GM18498 (cell line): Measurements from ENCODE around the gene RTF2.

Experiments used
- ATAC-seq: cut with Tn5 transposase; IDR thresholded peaks from one replicate; pipeline ENCODE4 v1.9.1; 2021; ENCODE audit warnings: mild to moderate bottlenecking, moderate library complexity; ENCODE audit not compliant: unreplicated experiment

Gene RTF2

DNA sequence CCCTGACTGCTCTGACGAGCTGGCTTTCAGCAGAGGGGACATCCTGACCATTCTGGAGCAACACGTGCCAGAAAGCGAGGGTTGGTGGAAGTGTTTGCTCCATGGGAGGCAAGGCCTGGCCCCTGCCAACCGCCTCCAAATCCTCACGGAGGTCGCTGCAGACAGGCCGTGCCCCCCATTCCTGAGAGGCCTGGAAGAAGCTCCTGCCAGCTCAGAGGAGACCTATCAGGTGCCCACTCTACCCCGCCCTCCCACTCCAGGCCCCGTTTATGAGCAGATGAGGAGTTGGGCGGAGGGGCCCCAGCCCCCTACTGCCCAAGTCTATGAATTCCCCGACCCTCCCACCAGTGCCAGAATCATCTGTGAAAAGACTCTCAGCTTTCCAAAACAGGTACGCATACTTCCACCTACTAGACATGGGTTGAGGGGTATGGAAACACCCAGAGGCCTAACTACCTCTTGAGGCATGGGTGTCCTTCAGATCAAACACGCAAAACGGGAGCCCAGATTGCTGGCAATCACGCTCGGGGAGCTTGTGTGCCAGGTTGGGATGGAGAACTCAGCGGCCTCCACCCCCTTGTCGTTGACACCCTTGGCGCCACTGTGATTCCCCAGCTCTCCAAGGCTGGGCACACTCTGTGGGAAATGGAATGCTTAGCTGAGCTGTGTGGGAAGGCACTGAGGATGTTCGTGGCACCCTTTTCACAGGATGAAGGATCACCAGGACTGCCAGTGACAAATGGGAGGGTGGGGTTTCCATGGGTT, 31.0 kb upstream of the RTF2 start:
- no peak for ATAC-seq

DNA sequence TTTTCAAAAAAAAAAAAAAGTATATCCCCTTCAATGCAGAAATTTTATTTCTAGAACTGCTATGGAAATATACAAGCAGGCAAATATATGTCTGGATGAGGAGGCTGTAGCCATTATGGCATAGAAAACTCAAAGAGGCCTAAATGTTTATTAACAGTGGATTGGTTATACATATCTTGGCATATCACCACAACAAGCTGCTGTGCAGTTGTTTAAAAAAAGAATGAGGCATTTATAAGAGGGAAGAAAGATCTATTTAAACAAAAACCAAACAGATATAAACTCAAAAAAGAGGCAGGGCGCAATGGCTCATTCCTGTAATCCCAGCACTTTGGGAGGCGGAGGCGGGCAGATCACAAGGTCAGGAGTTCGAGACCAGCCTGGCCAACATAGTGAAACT, 30.1 kb upstream of the RTF2 start:
- no peak for ATAC-seq

DNA sequence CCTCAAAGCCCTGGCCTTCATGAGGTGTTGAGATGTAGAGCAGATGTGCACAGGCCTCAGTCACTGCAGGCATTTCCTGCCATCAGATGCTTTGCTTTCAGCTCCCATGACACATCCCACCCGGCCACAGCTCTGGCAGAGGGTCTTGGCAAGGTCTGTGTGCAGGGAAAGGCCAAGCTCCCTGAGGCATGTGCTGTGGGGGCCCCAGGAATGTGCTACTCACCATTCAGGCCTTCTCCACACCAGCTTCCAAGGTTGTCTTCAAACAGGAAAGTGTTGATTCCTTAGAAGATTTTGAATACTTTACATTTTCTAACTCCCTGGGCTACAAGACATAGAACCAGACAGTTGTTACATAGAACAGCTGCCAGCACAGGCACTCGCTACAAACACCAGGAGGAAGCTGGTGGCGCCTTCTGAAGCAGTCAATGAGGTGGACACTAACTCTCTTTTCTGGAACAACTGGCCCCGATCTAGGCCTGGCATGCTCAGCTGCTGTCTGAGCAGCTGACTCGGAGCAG, 28.6 kb upstream of the RTF2 start:
- ATAC-seq: no peak

DNA sequence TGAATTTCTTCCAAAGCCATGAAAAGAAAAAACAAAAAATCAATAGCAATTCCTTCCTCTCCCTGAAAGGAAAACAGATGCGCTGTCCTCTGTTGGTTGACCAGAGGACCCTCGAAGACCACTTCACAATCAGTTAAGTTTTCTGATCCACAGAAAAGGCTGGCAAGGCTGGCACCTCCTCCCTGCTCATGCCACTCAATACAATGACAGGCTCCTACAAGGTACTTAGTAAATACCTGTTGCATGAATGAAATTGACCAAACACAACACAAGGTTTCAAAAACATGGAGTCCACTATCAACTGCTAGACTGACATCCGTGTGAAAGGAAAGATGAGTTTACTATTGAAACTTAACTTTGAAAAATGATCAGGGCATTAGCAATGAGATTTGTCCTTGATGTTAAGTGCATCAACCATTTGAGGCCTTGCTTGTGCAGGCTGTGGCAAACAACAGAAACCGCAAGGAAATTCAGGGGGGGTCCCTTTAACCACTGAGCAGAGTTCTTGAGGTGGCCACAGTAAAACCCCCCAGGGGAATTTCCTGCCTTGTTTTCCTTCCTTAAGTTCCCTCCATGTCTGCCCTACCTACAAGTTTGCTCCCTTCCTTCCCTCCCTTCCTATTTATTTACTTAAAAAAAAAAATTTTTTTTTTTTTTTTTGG, 27.9 kb upstream of the RTF2 start:
- peak; percentile 68 for ATAC-seq

DNA sequence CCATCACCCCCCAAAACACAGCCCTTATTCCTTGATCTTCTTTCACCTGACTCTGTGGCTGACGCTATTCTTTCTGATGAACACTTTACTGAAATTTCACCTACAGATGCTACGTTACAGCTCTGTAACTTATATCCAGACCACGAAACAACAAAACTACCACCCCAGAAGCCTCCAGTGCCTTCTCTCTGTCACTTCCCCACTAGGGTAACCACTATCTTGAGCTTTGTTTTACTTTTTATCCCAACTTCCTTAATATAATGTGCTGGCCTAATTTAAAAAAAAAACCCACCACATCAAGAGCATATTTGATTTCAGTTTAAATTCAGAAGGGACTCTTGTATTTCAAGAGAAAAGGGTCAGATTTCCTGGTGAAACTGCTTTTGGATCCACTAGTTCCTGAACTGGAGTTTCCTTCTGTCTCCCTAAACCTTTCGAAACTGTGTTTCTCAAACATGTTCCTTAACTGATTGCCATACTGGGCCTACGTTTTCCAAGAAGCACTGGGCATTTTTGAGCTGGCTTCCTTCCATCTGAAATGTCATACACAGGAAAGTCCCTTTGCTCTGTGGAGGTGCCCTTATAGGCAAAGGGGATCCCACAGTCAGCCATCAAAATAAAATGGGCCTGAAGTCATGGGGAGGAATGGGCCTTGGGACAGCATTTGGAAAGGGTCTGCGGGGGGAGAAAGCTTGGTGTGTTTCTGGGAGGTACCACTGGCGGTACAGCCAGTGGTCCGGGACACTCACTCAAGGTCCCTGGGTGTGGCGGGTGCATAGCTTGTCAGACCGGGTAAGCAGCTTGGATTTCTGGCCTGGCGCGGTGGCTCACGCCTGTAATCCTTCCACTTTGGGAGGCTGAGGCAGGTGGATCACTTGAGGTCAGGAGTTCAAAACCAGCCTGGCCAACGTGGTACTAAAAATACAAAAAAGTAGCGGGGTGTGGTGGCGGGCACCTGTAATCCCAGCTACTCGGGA, 25.8 kb upstream of the RTF2 start:
- no peak for ATAC-seq

DNA sequence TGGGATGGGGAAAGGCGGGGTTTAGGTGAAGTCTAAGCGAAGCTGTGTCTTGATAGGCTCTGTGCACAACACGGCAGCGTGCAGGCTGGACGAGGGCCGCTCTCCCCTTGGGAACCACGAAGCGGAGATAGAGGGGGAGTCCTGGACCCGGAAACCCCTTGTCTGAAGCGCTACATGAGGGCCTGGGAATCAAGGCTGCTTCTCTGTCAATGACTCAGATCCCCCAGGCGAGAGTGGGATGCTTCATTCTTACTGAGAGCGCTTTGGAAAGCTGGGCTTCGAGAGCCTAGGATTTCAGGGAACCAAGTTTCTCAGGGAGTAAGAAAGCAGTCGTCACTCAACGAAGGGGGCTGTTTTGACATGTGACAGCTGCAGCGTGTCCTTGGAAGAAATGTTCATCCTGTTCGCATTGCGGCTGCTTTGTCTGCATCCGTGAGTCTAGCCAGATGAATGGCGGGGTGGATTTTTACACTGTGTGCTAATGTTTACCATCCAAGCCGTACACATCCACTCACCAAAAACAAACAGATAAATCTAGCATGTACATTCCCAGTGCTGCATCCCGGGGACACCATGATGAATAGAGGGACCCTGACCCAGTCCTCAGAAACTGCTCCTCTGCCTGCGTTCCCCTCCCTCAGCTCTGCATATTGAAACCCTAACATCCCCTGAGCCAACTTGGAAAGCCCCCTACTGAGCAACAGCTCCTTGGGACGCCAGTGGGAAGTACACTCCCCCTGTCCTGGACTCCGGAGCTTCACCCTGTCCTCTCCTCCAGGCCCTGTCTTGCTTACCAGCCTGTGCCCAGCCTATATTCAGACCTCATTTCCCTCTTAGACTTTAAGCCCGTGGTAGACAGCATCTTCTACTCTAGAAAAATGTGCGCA, 24.5 kb upstream of the RTF2 start:
- no peak for ATAC-seq

DNA sequence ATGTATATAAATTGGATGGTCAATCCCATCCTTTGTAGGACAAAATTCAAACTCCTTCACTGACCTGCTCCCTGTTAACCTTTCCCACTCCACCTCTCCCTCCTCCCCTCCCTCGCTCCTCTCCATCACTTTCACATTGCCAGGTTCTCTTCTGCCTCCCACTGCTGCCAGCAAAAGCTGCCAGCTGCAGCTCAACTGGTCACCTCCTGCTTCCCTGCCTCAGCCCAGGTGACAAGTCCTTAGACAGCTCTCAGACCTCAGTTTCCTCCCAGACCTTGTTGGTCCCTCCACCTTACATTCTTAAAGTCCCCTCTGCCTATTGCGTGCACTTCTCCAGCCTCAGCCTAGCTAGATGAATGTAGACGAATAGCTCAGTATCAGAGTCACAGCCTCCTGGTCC, 23.3 kb upstream of the RTF2 start:
- ATAC-seq: no peak

DNA sequence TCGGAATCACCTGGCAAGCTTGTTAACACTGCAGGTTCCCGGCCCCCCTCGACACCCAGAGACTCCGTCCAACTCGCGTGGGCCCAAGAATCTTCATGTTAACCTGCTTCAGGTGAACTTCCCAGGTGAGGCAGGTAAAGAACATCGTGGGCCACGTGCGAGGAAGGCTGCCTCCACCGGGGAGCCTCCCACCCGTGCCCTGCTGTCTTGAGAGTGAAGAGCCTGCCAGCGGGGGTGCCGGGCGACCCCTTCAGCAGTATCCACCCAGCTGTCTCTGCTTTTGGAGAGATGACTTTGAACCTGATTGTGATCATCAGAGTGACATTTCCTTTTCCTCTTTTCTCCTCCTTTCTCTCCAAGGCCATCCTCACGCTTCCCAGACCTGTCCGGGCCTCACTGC, 22.9 kb upstream of the RTF2 start:
- no peak for ATAC-seq

DNA sequence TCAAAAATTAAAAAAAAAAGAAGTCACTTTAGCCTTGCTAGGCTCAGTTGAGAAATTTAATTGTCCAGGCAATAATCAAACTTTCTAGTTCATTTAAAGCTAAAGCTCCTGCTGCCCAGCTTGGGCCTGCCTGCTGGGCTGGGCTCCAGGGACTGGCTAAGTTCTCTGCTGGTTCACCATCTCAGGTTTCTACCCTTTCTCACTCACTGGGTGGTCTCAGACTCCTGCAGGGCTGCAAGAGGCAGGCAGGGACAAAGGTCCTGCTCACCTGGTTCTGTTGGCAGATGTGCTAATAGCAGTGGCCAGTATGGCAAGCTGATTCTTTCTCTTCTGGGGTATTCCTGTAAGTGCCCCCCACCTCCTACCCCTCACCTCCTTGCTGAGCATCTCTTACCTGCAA, 21.2 kb upstream of the RTF2 start:
- no peak for ATAC-seq

DNA sequence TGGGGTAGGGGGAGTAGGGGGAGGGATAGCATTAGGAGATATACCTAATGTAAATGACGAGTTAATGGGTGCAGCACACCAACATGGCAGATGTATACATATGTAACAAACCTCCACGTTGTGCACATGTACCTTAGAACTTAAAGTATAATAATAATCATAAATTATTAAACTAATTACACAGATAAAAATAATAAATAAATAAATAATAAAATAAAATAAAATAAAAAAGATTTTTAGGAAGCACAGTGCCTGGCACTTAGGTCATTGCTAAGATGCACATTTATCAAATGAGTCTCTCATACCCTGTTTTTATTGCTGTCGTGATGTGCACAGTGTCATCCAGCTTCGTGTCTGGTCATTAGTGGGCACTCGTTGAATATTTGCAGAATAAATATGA, 19.0 kb upstream of the RTF2 start:
- ATAC-seq: no peak

DNA sequence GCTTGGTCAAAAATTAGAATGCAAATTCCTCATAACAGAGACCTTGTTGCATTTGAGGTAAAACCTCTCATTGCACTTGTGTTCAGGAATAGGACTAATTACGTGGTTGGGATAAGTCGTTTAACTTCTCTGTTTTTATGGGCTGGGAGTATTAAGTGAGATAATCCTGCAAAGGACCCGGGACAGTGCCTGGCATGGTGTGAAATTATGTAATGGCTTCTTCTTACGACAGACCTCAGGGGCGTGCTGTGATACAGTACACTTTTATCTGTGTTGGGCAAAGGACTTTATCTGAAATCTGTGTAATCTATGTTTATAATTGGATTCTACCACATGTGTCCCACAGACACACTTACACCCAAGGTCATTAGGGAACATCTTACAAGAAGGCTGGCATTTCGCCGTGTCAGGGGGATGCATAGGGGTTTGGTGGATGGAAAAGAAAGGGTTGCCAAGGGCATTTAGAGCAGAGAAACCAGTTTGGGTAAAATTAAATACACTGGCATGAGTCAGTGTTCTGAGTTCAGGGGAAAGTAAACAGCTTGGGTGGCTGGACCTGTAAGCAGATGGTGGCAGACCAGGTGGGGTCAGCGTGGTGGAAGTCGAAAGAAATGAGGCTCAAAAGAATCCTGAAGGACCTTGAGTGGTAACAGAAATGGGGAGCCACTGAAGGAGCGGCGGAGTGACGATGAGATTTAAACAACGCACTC, 17.2 kb upstream of the RTF2 start:
- no peak for ATAC-seq

DNA sequence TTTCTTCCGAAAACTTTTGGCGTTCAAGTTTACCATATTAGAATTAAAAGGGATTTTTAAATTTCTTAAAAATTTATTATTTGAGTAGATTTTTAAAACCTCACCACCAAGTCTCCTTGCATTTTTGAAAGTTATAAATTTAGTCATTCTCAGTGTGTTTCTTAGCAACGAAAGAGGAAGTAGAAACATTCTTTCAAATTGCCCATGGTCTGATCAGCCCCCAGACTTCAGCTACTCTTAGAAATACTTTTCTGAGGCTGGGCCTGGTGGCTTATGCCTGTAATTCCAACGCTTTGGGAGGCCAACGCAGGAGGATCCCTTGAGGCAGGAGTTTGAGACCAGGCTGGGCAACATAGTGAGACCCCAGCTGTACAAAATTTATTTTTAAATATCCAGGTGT, 15.1 kb upstream of the RTF2 start:
- peak; percentile 86 for ATAC-seq

DNA sequence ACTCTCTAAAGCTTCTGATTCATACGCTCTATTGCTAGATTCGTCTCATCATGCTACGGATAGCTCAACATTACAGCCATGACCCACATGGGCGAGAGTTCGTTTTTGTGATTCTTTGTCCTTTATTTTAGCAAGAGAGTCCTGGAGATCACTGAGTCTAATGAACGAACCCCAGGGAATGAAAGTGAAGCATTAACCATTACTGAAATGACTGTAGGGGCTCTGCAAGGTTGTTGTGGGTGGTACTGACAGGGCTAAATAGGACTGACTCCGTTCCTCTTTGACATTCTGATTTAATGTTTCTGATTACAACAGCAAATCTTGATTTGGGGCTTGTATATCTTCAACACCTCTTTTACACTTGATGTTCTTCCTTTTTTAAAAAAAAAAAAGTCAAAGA, 13.7 kb upstream of the RTF2 start:
- ATAC-seq: no peak

DNA sequence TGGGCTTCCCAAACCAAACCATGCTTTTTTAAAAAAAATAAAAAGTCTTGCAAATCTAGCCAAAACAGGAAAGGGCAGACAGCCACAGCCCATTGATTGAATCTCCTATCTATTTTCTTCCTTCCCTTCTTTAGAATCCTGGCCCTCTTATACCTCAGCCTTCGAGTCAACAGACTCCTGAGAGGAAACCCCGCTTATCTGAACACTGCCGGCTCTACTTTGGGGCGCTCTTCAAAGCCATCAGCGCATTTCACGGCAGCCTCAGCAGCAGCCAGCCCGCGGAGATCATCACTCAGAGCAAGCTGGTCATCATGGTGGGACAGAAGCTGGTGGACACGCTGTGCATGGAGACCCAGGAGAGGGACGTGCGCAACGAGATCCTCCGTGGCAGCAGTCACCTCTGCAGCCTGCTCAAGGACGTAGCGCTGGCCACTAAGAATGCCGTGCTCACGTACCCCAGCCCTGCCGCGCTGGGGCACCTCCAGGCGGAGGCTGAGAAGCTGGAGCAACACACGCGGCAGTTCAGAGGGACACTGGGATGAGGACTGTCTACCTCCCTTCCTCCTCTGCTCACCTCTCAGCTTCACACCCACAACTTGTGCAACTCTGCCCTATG, 10.1 kb upstream of the RTF2 start:
- ATAC-seq: no peak

DNA sequence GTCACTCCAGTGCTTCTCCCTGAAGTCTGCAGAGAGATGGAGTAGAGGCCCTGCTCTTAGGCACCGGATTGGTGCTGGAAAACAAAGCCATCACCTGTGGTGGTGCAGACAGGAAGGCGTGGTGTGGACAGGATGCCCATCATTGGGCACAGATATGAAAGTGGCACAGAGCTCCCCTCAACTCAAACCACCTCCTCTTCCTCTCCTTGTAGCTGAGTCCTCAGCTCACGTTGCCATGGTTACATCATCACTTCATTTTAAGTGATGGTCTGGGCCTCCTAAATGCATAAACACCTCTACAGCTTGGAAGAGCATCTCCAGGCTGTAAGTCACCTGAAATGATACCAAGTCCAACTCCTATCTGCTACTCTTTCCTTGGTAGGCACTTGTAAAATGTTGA, 8.0 kb upstream of the RTF2 start:
- no peak for ATAC-seq

DNA sequence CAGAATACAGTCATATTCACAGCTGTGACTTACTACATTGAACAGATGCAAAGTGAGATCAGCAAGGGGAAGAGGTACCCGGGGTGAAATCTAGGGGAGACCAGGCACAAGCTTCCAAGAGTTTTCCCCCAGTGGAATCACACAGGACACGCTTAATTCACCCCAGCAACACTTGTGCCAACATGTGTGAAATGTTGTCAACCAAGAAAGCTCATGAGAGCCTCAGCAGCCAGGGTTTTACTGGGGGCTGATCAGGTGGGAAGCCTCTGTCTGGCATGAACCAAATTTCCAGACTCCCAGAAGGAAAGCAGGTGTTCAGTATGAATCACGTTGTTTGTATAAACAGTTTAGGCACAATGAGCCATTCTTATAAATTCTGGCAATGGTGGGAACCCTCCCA, 6.9 kb upstream of the RTF2 start:
- no peak for ATAC-seq

DNA sequence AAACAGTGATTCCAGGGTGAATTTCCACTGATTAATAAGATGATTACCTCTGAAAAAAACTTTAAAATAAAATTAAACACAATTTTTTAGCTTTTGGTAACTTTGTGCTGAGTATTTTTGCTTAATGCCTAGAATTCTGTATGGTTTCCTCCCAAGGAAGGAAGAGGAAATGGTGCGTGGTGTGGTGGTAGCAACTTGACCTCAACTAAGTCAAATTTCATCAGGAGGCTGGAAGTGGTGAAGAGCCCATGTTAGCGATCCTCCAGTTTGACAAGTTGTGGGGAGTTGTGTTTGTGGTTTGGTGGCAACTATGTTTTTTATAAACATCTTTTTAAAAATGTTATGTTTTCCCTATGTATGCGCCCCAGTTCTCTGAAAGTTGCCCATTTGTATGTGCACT, 5.0 kb upstream of the RTF2 start:
- no peak for ATAC-seq

DNA sequence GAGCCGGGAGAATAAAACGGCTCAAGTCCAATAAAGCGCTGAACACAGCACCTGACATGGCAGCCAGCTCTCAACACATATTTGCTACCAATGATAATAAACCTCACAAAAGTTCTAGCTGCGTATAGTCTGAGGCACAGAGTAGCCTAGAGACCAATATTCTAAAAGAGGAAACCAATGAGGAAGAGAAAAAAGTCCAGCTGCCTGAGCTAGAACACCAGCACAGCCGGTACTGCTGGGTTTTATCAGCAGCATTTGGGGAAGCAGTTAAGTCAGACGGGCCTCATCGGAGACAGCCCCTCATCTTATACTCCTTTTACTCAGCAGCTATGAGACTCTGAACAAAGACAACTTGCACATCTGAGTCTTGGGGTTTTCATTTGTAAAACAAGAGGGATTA, 2.4 kb upstream of the RTF2 start:
- ATAC-seq: peak; percentile 25

DNA sequence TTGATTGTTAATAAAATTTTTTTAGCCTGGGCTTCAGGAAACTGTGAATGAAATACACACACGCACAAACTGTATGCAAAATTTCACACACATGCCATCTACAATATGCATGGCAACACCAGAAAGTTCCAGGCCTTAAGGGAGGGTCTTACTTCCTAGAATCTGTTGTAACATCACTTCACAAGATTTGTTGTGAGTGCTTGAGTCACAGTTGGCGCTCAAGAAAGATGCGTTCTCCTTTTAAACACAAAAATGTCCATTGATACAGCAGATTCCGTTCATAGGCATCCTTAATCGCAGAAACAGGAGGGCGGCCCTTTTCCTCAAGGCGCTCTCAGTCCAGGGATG, 485 bp upstream of the RTF2 start:
- ATAC-seq: peak; percentile 2

DNA sequence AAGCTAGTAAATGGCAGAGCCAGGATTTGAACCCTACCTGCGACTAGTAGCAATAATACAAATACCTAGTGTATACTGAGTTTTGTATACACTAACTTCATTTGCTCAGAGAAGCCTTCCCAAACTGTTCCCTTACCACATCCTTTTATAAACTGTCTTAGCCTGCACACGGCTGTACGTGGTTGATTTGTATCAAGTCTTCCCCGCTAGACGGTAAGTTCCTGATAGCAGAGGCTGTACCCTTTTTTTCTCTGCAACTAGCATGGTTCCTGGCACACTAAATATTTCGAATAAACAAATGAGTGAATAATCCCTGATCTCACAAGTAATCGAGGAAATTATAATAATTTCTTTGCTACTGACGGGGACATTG, 636 bp downstream of the RTF2 start:
- no peak for ATAC-seq
